ENCODE data around the gene EXOC2. TPM values are rescaled to one million over a fixed set of nuclear protein-coding genes. Genes with fewer than 3 reads are reported as not detected.
A peak's percentile ranks its signal among the peaks of the same experiment; 100 is the strongest.

EXOC2 gene
- total and polyA plus RNA-seq, 5 experiments from 2014 or later, result 28.6 to 40.3 (median 36.7) TPM

DNA sequence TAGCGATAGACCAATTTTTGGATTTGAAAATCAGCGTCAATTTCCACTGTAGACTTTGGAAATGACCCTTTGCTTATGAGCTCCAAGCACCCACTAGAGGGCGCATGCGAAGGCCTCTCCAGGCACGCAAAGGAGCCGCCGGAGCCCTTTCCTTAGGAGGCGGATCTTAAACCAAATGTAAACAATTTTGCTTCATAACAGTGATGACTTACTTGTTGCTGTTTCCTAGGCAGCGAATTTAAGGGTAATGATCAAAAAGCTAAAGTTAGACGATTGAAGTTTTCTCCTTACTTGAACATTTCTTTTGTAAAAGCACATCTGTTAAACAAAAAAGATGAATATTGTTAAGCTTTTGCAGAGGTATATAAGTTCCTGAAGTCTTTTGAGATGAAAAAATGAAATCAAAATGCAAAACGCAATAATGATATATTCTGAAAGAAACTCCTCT lies 29.2 kb upstream of the EXOC2 start:
- Mint-ChIP-seq H3K36me3 (peaks cover 0 to 3% (median 0%) of the 10 kb centered on the region in 3 donors), H3K4me3 (no peak overlapping the region), H3K4me1 (peaks cover 0 to 8% (median 3%) of the 10 kb centered on the region in 4 donors), H3K9me3 (peaks cover 0 to 2% (median 0%) of the 10 kb centered on the region in 9 donors), H3K27me3 (peaks cover 0 to 21% (median 10%) of the 10 kb centered on the region in 5 donors), H3K27ac (no peak overlapping the region)
- DNase-seq (peak; percentile 38 to 76 (median 58)), ATAC-seq (peak; percentile 80 to 88)
- POLR2A ChIA-PET, result no interaction called here

DNA sequence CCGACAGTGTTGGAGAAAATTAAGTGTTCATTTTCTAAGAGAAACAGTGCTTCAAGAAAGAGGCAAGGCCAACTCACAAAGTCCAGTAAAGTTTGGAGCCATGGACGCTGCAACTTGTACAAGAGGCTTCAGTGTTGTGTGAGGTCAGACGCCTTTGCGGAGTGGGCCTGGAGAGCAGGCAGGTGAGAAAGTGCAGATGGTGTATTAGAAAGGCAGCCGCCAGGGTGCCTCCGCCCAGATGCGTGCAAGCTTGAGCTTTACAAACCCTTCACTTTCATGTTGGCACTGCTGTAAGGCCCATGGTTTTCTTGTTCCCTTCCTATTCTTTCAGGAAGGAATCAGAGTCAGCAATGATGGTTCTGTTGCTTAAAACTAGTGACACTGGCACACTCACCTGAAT lies 25.4 kb upstream of the EXOC2 start:
- H3K9me3 Mint-ChIP-seq, result peaks cover 0 to 8% (median 0%) of the 10 kb centered on the region in 9 donors
- H3K27me3 Mint-ChIP-seq, result peaks cover 0 to 11% (median 1%) of the 10 kb centered on the region in 5 donors
- POLR2A ChIA-PET, result no interaction called here
- no peak overlapping the region for H3K4me3 Mint-ChIP-seq
- no peaks in the 10 kb centered on the region for H3K36me3 Mint-ChIP-seq
- no peak overlapping the region for H3K27ac Mint-ChIP-seq
- no peak for DNase-seq
- no peak for ATAC-seq
- H3K4me1 Mint-ChIP-seq, result peaks cover 0 to 8% (median 3%) of the 10 kb centered on the region in 4 donors

DNA sequence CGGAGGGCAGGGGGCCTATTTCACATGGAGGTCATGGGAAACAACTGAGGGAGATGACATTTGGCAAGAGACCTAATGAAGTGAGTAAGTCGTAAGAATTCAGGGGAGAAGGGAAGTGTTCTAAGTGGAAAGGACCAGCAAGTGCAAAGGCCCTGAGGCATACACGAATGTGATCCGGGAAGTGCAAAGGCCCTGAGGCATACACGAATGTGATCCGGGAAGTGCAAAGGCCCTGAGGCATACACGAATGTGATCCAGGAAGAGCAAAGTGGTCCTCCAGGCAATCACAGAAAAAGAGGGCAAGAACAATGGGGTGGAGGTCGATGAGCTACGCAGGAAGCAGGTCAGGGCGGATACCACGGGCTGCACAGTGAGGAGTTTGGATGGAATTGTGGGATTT lies 24.2 kb upstream of the EXOC2 start:
- POLR2A ChIA-PET, result no interaction called here
- H3K27me3 Mint-ChIP-seq, result peaks cover 0 to 11% (median 1%) of the 10 kb centered on the region in 5 donors
- H3K9me3 Mint-ChIP-seq, result peaks cover 0 to 8% (median 0%) of the 10 kb centered on the region in 9 donors
- ATAC-seq (no peak), DNase-seq (no peak)
- H3K27ac Mint-ChIP-seq, result peak overlapping the region in 1 of 10 donors; percentile 46
- H3K4me1 Mint-ChIP-seq, result peaks cover 0 to 2% (median 2%) of the 10 kb centered on the region in 4 donors
- H3K36me3 Mint-ChIP-seq, result no peaks in the 10 kb centered on the region
- no peak overlapping the region for H3K4me3 Mint-ChIP-seq

- H3K36me3 Mint-ChIP-seq, result no peaks in the 10 kb centered on the region
- H3K27ac Mint-ChIP-seq, result no peak overlapping the region
- DNase-seq (no peak), ATAC-seq (no peak)
- H3K27me3 Mint-ChIP-seq, result peaks cover 0 to 11% (median 1%) of the 10 kb centered on the region in 5 donors
- H3K4me3 Mint-ChIP-seq, result no peak overlapping the region
- POLR2A ChIA-PET, result interaction anchor here (1.2 kb wide), 1 partner anchor 23 kb away, joined by 4 read pairs; the partner anchor contains the start of gene EXOC2
- H3K4me1 Mint-ChIP-seq, result peaks cover 7 to 10% (median 10%) of the 10 kb centered on the region in 4 donors
- H3K9me3 Mint-ChIP-seq, result peaks cover 0 to 8% (median 0%) of the 10 kb centered on the region in 9 donors
Measured at GRCh38 chr6:715709-716491, 23.0 kb upstream of the EXOC2 start.

GRCh38 chr6:714100-714499 lies 21.2 kb upstream of the EXOC2 start:
- Mint-ChIP-seq H3K4me3 (no peak overlapping the region), H3K27ac (peak overlapping the region in 2 of 10 donors; percentile 43 to 72), H3K36me3 (no peaks in the 10 kb centered on the region), H3K9me3 (peaks cover 0 to 8% (median 0%) of the 10 kb centered on the region in 9 donors), H3K27me3 (peaks cover 0 to 11% (median 0%) of the 10 kb centered on the region in 5 donors), H3K4me1 (peaks cover 10 to 22% (median 17%) of the 10 kb centered on the region in 4 donors)
- no peak for DNase-seq
- POLR2A ChIA-PET, result no interaction called here
- ATAC-seq, result no peak

GRCh38 chr6:713351-713750 lies 20.4 kb upstream of the EXOC2 start:
- no peak for DNase-seq
- ATAC-seq, result no peak
- Mint-ChIP-seq H3K4me3 (peak overlapping the region in 2 of 10 donors; percentile 20 to 55), H3K36me3 (no peaks in the 10 kb centered on the region), H3K9me3 (peaks cover 0 to 8% (median 0%) of the 10 kb centered on the region in 9 donors), H3K27me3 (peaks cover 0 to 11% (median 0%) of the 10 kb centered on the region in 5 donors), H3K27ac (peak overlapping the region in 1 of 10 donors; percentile 68), H3K4me1 (peaks cover 10 to 22% (median 17%) of the 10 kb centered on the region in 4 donors)
- POLR2A ChIA-PET, result no interaction called here

DNA sequence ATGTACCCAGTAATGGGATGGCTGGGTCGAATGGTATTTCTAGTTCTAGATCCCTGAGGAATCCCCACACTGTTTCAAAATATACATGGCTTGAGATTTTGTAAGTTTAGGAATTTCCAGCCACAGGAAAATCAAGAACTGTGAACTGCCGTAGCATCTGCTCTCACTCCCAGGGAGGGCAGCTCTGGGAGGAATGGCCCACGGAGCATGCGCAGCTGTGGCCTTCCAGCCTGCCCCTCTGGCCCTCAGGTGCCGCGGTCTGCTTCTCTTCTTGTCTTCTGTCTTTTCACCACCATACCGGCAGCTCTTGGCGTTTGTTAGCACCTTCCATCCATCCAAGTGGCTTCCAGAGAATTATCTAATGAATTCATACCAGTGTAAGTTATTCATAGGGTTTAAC lies 19.9 kb upstream of the EXOC2 start:
- no peak for DNase-seq
- Mint-ChIP-seq H3K4me3 (peak overlapping the region in 5 of 10 donors; percentile 28 to 66 (median 48)), H3K27ac (peak overlapping the region in 4 of 10 donors; percentile 10 to 85 (median 48)), H3K27me3 (peaks cover 0 to 12% (median 0%) of the 10 kb centered on the region in 5 donors), H3K9me3 (peaks cover 0 to 8% (median 0%) of the 10 kb centered on the region in 9 donors), H3K36me3 (no peaks in the 10 kb centered on the region), H3K4me1 (peaks cover 10 to 22% (median 17%) of the 10 kb centered on the region in 4 donors)
- ATAC-seq, result no peak
- POLR2A ChIA-PET, result no interaction called here

DNA sequence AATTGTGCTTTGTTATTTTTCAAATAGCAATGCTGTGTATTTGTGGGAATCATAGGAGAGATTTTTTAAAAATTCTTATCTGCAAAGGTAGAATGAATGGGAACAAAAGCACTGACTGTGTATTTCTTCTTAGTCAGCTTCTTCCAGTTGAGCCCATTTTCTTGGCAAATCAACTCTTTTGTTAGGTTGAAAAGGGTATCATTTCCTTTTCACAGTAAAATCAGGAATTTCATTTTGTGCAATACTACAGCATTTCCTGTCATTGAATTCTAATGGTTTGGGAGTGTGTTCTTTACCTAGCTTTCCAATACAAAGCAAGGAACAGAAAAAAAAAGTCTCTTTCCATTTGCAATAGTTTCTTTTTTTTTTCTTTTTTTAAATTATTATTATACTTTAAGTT lies 19.0 kb upstream of the EXOC2 start:
- peaks cover 2 to 15% (median 3%) of the 10 kb centered on the region in 5 donors for H3K27me3 Mint-ChIP-seq

GRCh38 chr6:710601-711571 lies 17.9 kb upstream of the EXOC2 start:
- H3K9me3 Mint-ChIP-seq, result no peaks in the 10 kb centered on the region
- H3K27ac Mint-ChIP-seq, result peak overlapping the region; percentile 98 to 100 (median 98)
- ATAC-seq (peak; percentile 85 to 90), DNase-seq (peak; percentile 14 to 69 (median 42))
- H3K27me3 Mint-ChIP-seq, result peaks cover 3 to 14% (median 4%) of the 10 kb centered on the region in 5 donors
- peaks cover 10 to 22% (median 17%) of the 10 kb centered on the region in 4 donors for H3K4me1 Mint-ChIP-seq
- peak overlapping the region; percentile 96 to 100 (median 99) for H3K4me3 Mint-ChIP-seq
- POLR2A ChIA-PET, result interaction anchor here (0.9 to 2.7 kb wide), 4 partner anchors 9 to 18 kb away, joined by 3 to 19 read pairs (median 4); partner anchors contain the start of gene EXOC2
- H3K36me3 Mint-ChIP-seq, result no peaks in the 10 kb centered on the region

More for the DNA sequence above, 19.0 kb upstream of the EXOC2 start:
- H3K27ac Mint-ChIP-seq, result peak overlapping the region in 9 of 10 donors; percentile 98 to 100 (median 99)
- ATAC-seq (no peak), DNase-seq (no peak)
- H3K9me3 Mint-ChIP-seq, result peaks cover 0 to 4% (median 0%) of the 10 kb centered on the region in 9 donors
- POLR2A ChIA-PET, result interaction anchor here (1.1 to 2.7 kb wide), 3 partner anchors 8 to 19 kb away, joined by 3 to 19 read pairs (median 4); partner anchors contain the start of gene EXOC2
- peak overlapping the region; percentile 96 to 100 (median 99) for H3K4me3 Mint-ChIP-seq
- no peaks in the 10 kb centered on the region for H3K36me3 Mint-ChIP-seq
- H3K4me1 Mint-ChIP-seq, result peaks cover 10 to 22% (median 17%) of the 10 kb centered on the region in 4 donors

DNA sequence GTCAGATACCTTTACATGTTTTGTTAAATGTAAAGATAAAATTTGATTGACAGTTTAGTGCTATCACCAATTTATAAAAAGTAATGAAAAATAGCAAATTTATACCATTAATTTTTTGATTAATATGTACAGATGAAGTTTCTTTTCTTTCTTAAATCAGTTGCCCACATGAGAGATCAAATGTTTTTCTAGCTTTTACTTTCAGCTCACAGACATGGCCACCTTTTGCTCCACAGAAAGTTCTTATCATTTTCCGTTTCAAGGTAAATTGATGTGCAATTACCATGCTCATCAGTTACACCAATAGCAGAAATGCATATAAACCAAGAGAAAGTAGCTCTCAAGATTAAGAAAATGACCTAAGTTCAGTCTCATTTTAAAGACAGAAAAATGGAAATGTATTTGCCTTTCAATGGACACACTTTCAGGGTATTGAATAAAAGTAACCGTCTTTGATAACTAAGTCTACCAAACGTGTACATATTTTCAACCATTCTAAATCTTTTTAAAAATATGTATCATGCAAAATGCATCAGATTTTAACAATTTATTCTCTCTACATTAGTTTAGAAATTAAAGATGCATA lies 16.6 kb upstream of the EXOC2 start:
- Mint-ChIP-seq H3K27ac (peak overlapping the region in 4 of 10 donors; percentile 52 to 98 (median 98)), H3K4me3 (peak overlapping the region in 8 of 10 donors; percentile 52 to 100 (median 98)), H3K4me1 (peaks cover 10 to 22% (median 17%) of the 10 kb centered on the region in 4 donors), H3K9me3 (no peaks in the 10 kb centered on the region), H3K27me3 (peaks cover 3 to 14% (median 5%) of the 10 kb centered on the region in 5 donors), H3K36me3 (no peaks in the 10 kb centered on the region)
- ATAC-seq, result no peak
- POLR2A ChIA-PET, result interaction anchor here (2.7 kb wide), 1 partner anchor 17 kb away, joined by 19 read pairs; the partner anchor contains the start of gene EXOC2
- DNase-seq, result no peak

DNA sequence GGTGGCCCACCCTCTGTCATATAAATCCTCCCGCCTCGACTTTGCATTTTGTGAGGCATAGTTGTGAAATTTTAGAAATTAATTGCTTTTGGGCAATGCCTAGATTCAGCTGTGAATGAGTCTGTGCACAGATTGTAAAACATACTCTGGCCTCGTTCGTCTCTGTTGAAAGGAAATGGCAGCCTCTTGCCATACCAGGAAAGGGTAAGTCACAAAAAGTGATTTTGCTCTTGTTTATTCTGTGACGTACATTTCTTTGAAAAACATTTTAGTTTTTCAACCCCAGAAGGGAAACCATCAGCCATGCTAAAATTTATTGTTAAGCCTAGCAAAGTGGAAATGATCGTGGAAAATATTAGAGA lies 15.3 kb upstream of the EXOC2 start:
- POLR2A ChIA-PET, result no interaction called here
- H3K4me1 Mint-ChIP-seq, result peaks cover 10 to 22% (median 17%) of the 10 kb centered on the region in 4 donors
- no peak overlapping the region for H3K27ac Mint-ChIP-seq
- no peaks in the 10 kb centered on the region for H3K36me3 Mint-ChIP-seq
- H3K4me3 Mint-ChIP-seq, result no peak overlapping the region
- H3K9me3 Mint-ChIP-seq, result no peaks in the 10 kb centered on the region
- DNase-seq (no peak), ATAC-seq (no peak)
- peaks cover 3 to 14% (median 5%) of the 10 kb centered on the region in 5 donors for H3K27me3 Mint-ChIP-seq
